HG03342 (cell line): ENCODE measurements around the gene SIRPA.

Experiments used
- ATAC-seq: cut with Tn5 transposase; IDR thresholded peaks from one replicate; pipeline ENCODE4 v1.9.1; 2021; ENCODE audit warnings: mild to moderate bottlenecking, moderate library complexity; ENCODE audit not compliant: unreplicated experiment

SIRPA gene

GRCh38 chr20:1894951-1895673, at the start of gene SIRPA:
SIRPA (plus strand) TSS chr20:1895407; CDS start chr20:1895448, 41 bp downstream.
- ATAC-seq: no peak

GRCh38 chr20:1845701-1846100, 49.5 kb upstream of the SIRPA start:
- ATAC-seq: no peak

DNA sequence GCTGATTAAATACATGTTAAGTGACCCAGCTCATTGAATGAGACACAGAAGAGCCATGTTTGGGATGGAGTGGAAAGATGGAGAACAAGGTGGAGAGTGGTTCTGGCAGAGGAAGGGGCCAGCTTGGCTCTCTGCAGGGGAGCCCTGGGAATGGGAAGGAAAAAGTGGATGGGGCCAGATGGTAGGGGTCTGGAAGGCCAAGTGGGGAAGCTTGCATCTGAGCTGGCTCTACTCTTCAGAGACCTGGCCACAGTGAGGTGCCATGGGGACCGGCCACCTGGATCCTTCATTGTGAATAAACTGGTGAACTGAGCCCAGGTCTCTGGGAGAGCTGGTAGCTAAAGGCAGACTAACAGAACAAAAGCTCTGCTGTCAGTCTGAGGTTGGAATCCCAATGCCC, 48.9 kb upstream of the SIRPA start:
- ATAC-seq: no peak

GRCh38 chr20:1846876-1847275, 48.3 kb upstream of the SIRPA start:
- no peak for ATAC-seq

DNA sequence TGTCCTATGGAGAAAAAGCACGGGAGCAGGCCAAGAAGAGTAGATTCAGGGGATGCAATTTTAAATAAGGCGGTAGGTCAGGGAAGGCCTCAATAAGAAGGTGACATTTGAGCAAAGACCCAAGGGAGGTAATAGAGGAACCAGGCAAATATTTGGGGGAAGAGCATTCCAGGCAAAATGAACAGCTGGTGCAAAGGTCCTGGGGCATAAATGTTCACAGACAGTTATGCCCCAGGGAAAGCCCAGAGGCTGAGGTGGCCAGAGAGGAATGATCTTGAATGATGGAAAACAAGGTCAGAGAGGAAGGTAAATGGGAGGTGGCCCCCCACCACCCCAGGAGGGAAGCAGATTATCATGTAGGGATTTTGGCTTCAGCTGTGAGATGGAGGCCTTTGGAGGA, 47.4 kb upstream of the SIRPA start:
- ATAC-seq: no peak

GRCh38 chr20:1848373-1848772, 46.8 kb upstream of the SIRPA start:
- ATAC-seq: no peak

DNA sequence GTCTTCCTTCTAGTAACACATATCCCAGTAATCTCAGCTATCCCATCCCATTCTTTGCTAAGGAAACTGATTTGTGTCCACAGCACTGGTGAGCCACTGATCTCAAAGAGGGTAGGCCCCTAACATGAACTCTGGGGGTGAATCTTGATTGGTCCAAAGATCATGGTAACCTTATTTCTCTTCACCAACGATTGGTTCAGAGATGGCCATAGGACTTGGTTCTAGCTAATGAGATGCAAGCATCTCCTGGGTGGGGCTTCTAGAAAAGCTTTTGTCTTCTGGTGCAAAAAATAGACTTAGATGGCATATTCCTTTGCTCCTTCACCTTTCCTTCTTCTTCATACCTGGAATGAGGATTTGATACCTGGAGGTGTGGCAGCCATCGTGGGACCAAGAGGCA, 43.8 kb upstream of the SIRPA start:
- ATAC-seq: no peak

GRCh38 chr20:1853473-1853872, 41.7 kb upstream of the SIRPA start:
- no peak for ATAC-seq

DNA sequence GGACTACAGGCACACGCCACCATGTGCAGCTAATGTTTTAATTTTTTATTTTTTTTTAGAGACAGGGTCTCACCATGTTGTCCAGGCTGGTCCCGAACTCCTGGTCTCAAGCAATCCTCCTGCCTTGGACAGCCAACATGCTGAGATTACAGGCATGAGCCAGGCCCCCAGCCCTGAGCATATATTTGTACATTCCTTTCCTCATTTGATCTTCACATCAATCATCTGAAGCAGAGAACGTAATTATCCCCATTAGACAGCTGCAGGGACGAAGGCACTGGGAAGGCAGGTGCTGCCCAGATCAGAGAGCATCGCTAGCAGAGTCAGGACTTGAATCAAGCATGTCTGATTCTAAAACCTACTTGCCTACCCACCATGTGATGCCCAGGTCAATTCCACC, 41.0 kb upstream of the SIRPA start:
- no peak for ATAC-seq

DNA sequence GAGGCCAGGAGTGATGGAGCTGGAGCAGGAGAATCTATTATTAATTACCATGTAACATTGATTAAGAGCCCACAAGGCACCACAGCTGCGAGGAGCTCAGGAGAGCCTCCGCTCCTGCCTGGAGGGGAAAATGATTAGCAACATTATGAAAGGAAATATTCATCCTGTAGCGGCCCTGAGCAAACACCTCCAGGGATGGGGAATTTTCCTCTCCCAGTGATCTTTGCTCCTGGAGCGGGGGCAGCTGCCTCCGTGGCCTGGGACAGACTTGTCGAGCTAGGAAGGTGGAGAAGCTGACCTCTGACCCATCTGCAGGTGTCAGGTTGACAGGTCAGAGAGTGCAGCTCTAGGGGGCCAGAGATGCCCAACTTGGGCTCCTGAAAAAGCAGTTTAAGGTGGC, 40.1 kb upstream of the SIRPA start:
- ATAC-seq: no peak

DNA sequence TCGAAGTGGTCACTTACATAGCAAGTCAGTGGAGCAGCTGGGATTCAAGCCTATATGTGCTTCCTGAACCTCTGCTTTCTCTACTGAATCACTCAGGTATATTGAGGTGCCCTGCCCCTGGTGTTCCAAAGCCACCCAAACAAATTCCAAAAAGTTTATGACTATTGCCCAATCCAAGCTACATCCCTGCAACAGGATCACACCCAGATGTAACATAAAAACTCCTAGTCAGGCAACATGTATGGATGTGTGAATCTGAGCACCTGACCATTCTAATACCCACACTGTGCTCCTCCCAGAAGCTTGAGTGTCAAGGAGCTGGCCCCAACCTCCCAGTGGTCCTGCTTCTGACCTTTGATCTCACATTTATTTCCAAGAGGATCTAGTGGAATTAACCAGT, 39.5 kb upstream of the SIRPA start:
- no peak for ATAC-seq

GRCh38 chr20:1856424-1856823, 38.8 kb upstream of the SIRPA start:
- ATAC-seq: no peak

GRCh38 chr20:1857466-1857865, 37.7 kb upstream of the SIRPA start:
- ATAC-seq: no peak

- ATAC-seq: no peak
These were observed 36.3 kb upstream of the SIRPA start for GRCh38 chr20:1858871-1859270.

GRCh38 chr20:1860446-1860845, 34.8 kb upstream of the SIRPA start:
- no peak for ATAC-seq

DNA sequence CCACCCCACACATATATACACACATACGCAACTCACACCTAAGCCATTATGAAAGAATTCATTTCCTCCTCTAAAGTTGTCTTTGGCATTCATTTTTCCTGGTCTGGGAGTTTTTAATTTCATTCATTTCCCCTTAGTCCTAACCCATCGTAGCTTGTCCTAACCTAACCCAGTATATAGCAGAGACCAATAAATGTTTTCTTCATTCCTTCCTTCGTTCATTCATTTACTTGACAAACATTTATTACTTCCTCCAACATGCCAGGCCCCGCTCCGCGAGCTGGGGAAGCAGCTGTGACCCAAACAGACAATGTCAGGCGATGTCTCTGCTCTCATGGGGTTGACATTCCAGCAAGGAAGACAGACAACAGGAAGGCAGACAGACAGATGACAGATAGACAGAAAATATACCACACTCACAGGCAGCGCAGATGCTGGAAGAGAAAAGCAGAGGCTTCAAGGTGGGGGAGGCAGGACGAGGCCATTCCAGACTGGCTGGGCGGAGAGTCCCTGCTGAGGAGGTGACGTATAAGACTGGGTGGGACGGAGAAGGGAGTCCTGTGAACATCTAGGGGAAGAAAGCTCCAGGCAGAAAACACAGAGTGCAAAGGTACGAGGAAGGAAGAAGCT, 33.7 kb upstream of the SIRPA start:
- no peak for ATAC-seq

GRCh38 chr20:1861996-1862662, 33.1 kb upstream of the SIRPA start:
- no peak for ATAC-seq

- ATAC-seq: no peak
These were observed 32.5 kb upstream of the SIRPA start for GRCh38 chr20:1862663-1863053.

- no peak for ATAC-seq
These were observed 31.9 kb upstream of the SIRPA start for GRCh38 chr20:1863296-1863695.

DNA sequence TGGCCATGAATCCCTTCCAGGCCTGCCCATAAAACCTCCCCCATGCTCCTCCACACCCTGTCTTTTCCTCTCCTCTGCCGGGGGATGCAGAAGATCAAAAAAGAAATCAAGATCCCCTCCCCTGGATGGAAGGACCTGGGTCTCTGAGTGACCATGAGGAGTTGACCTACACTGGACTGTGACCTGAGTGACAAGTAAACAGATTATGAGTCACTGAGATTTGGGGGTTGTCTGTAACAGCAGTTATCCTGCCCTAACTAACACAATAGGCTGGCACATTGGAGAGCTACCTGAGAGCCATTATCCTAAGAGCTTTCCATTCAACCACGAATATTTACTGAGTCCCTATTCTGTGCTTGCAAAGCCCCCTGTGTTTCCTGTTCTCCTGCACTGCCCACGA, 28.4 kb upstream of the SIRPA start:
- ATAC-seq: no peak

GRCh38 chr20:1867495-1868260, 27.5 kb upstream of the SIRPA start:
- no peak for ATAC-seq

- no peak for ATAC-seq
These were observed 26.4 kb upstream of the SIRPA start for GRCh38 chr20:1868856-1869255.
